HG02970 (cell line): Measurements from ENCODE around the gene NF1.
"Not testable (repeated sequence)": the region's sequence is repeated elsewhere in the genome, so short reads cannot be mapped to it uniquely, and the experiment has no call there.

ENCODE experiments used
- ATAC-seq: cut with Tn5 transposase; IDR thresholded peaks from one replicate; pipeline ENCODE4 v1.9.1; 2021; ENCODE audit warnings: mild to moderate bottlenecking, moderate library complexity, moderate number of reproducible peaks; ENCODE audit not compliant: unreplicated experiment, low FRiP score

The NF1 gene

DNA sequence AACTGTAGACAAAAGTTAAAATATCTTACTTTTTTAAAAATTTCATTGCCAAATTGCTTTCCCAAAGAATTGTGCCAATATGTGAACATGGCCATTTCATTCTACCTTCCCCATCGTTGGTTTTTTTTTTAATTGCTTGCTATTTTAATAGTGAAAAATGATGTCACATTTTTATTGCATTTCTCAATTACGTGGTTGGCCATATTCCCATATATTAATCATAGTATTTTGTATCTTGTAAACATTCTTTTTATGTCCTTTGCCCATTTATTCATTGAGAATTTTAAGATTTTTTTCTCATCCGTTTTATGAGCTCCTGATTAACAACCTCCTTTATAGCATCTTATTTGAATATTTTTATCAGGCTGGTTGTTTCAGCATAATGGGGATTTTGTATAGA, 195.0 kb downstream of the NF1 start:
- ATAC-seq, result no peak

DNA sequence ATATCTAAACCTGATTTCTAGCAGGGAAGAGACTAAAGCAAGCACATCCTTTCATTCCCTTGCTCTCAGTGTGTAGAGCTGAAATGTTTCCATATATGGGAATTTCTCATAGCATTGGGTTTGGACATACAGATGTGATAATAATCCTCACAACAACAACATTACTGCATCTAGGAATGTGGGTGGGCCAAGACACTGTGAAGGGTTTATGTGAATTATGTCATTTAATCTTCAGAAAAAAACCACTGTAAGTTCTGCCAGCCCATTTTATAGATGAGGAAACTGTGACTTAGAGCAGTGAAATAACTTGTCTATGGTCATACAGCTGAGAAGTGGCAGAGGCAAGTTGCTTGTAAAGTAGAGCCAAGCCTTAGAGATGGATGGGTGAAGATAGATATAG, 197.0 kb downstream of the NF1 start:
- ATAC-seq, result no peak

DNA sequence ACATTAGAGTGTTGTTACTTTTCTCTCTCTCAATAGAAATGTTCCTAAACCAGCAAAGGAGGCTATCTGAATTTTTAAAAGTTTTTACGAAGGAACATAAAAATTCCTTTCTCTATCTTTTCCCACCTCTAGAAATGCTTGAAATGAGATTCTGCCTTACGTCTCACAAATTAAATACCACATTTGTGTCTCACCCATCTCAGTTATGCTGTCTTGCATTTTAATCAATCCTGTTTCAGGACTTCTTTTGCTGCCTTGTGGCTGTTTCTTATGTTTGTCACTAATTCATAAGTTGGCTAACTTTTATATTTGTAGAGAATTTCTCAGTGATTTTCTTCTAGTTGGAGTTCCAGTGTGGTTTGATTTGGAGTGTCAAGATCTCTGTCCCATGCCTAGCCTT, 198.8 kb downstream of the NF1 start:
- no peak for ATAC-seq

DNA sequence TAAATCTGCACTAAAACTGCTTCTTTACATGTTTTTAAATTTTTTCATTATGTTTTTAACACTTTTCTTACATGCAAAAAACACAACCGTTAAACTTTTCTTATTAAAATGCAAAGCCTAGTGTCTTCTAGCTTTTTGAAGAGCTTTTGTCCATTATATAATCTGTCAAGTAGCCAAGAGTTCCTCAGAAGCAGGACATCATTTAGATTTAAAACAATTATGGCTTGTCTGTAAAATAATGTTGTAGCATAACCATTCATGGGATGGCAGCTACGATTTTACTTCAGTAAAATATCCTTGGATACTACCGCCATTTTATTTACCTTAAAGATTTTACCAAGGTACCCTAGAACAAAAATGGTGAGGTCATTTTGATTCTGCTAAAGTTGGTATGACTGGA, 199.5 kb downstream of the NF1 start:
- ATAC-seq, result no peak

DNA sequence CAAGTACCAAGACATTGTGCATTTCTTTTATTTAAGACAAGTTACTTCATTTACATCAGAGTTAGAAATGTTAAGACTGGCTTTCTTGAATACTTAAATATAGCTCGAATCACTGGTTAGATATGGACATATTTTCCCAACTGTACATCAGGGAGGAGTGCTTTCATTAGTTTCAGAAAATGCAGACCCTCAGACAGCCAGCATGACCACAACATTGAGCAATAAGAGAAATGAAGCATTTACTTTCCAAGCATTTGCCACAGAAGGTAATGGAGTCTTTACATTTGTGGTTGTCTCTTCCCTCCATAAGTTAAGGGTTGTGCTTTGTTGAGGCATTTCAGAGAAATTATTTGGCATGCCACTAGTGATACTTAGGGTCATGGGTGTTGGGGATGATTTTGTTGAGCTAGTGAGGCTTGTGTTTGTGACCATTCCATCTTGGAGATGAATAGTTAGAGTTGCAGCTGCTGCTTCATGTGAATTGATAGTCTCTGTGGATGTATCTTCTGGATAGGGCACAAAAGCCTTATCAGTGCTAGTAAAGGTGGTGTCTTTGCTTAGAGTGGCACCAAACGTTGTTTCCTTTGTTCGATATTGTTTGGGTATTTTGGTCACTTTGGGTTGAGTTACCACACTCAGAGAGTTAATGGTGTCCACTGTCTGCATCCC, 200.2 kb downstream of the NF1 start:
- no peak for ATAC-seq

DNA sequence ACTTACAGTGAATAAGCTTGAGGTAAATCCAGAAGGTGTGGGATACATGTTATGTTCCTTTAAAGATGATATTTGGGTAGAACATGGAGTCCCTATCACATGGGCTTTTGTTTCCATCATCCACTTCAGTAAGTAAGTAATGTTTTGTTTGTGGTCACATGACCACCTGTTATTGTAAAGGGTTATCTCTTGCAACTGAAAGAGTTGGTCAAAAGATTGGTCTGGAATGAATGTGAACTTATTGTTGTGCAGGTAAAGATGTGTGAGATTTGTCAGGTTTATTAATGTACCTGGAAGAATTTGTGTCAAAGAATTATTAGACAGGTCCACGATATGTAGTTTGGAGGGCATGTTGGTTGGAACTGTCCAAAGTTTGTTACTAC, 200.7 kb downstream of the NF1 start:
- ATAC-seq, result no peak

DNA sequence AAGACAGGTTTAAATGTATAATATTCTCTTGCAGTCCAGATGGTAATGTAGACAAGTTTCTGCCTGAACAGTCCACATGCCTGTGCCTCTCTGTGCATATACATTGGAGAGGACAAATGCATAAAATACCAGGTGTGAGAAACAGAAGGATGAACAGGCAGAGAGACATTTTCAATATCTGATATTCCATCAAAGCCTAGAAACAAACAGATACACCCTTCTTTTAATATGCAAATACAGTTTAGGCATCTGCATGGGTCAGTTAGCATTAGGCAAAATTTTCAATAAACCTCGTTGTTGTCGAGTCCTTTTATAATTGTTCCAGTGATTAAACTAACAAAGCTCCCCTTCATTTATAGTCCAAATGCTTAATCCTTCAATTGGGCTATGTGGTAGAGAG, 201.4 kb downstream of the NF1 start:
- no peak for ATAC-seq

DNA sequence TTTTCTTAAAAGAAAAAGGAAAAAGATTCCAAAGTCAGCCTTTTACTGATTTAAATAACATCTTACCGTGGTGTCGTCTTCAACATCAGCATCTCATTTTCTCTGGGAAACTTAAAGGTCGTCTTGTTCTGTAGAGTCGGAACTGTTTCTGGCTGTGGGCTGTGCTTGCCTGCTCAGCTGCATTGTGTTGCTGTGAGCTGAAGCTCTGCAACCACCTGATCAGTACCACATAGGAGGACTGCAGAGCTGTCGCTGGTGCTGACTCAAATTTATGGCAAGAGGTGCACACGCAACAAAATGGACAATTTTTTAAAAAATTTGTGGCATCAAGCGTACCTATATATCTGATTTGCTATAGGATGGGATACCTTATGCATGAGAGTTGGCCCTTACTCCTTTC, 202.3 kb downstream of the NF1 start, which contains the start of gene OMG:
TSS of gene OMG (minus strand) at position 150 of the 400 bp plus-strand sequence. CDS start 908 bp downstream, outside the sequence.
- no peak for ATAC-seq

DNA sequence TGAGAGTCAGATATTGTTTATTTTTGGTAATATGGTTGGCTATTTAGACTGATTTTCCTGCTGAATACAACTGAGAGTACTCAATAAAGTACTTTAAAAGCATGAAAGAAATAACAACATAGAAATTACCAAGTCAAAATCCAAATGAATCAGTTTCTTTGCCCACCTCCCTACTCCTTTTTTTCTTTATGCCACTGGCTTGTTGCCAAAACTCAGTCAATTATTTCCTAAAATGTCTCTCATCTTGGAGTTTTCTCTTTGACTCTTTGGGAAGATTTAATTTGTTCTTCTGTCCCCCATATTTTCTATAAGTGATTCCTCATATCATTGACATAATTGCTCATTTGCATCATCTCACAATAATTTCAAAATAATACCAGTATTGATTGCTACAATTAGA, 204.8 kb downstream of the NF1 start:
- ATAC-seq, result no peak

DNA sequence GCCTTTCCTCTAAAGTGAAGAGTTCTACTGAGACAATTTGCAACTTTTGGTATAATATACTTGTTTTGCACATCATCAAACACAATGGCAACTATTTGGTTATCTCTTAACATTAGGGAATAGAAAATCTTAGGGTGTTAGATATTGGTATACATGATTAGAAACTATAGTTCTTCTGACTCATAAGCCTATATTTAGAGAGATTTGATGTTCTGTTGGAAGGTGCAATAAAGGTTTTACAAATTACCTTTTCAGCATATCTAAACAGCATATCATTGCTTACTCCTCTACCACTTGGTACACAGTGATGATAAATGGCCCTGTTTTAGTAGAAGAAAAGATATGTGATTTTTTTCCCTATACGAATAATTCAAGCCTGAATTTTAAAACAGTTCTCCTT, 212.9 kb downstream of the NF1 start:
- ATAC-seq, result no peak

DNA sequence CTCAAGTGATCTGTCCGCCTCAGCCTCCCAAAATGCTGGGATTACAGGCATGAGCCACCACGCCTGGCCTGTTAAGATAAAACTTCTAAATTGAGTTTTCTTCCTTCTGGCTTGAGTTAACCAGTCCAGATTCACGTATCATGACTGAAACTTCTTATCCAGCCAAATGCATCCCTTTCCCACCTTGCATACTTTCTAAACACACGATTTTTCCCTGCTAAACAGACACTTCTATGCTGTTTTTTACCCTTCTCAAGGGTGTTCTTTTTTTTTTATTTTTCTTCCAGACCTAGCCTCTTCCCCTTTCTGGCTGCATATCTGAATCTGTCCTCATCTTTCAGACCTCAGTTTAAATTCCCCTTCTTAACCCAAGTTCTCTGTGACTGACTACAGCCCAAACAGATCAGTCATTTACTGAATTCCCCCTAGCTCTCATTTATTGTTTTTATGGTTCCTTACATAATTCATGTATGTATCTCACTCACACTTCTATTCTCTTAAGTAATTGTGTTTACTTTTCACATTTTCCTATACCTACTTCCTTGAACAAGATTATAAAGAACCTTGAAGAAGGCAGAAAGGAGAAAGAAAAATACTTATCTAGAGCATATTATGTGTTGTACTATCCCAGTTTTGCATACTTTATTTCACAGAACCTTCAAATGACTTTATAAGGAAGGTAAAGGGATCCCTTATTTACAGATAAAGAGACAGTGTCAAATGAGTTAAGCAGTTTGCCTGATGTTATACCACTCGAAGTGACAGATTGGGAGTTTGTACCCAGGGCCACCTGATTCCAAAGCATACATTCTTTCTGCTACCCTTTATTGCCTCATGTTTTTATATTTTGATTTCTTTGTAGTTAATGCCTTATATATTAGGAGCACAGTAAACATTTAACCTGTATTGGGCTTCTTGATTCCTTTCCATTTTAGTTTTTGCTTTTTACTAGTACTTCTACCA, 213.9 kb downstream of the NF1 start:
- no peak for ATAC-seq

DNA sequence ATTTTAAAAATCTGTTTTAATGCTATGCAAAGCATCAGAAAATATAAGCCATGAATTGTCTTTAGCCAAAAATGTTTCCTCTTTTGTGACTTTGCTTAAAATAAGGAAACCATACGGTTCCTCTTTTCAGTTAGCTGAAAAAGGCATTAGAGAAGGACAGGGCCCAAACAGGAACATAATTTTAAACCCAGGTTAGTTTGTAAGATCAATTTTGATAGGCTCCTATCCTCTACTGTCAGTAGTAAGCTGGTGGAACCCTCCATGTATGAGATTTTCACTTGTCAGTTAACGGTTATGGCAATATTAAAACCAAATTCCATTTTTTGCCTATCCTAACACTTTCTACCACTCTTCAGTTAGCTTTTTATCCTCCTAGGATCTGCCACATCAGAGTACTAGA, 214.8 kb downstream of the NF1 start:
- ATAC-seq, result no peak

DNA sequence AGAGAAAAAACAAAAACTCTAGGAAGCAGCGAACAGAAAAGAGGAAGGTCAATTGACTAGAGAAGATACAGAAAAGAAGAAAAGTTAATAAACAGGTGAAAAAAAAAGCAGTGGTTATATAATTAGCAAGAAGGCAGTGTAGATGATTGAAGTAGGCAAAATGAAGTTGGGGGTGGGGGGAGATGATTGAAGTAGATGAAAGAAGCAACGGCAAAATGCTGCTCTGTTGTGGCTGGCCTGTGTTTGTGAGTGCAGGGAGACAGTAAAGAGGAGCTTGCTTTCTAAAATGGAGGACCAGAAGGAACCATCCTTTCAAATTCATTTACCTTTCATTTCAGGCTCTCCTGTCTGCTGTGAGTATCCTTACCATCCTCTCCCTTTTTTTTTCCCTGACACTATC, 215.5 kb downstream of the NF1 start:
- ATAC-seq, result no peak

DNA sequence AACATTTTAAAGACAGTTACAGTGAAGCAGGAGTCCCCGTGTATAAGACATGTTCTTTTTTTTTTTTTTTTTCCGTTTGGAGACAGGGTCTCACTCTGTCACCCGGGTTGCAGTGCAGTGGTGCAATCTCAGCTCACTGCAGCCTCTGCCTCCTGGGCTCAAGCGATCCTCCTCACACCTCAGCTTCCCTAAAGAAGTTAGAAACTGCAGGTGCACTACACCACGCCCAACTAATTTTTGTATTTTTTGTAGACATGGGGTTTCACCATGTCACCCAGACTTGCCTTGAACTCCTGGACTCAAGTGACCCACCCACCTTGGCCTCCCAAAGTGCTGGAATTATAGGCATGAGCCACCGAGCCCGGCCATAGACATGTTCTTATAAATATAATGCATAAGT, 216.1 kb downstream of the NF1 start:
- ATAC-seq, result no peak

DNA sequence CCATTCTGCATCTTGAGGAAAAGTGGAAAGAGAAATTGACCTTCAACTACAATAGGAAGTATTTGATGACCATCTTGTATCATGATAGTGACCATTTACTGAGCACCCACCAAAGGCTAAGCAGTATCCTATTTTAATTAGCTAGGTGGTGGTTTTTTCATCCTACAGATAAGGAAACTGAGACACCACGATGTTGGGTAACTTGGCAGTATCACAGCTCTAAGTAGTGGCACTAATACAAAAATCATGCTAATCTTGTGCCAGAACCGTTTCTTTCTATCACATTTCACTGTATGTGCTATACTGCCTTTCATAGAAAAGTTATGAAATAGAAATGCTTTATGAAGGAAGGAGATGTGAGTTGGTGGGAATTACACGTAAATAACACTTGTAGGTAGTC, 216.7 kb downstream of the NF1 start:
- ATAC-seq, result no peak

DNA sequence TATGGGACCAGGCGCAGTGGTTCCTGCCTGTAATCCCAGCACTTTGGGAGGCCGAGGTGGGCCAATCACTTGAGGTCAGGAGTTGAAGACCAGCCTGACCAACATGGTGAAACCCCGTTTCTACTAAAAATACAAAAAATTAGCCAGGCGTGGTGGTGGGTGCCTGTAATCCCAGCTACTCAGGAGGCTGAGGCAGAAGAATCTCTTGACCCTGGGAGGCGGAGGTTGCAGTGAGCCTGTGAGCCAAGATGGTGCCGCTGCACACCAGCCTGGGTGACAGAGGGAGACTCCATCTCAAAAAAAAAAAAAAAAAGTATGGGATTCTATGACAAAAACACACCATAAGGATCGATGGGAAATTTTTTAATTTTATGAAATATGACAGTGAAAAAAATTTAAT, 217.4 kb downstream of the NF1 start:
- ATAC-seq, result not testable (repeated sequence)

DNA sequence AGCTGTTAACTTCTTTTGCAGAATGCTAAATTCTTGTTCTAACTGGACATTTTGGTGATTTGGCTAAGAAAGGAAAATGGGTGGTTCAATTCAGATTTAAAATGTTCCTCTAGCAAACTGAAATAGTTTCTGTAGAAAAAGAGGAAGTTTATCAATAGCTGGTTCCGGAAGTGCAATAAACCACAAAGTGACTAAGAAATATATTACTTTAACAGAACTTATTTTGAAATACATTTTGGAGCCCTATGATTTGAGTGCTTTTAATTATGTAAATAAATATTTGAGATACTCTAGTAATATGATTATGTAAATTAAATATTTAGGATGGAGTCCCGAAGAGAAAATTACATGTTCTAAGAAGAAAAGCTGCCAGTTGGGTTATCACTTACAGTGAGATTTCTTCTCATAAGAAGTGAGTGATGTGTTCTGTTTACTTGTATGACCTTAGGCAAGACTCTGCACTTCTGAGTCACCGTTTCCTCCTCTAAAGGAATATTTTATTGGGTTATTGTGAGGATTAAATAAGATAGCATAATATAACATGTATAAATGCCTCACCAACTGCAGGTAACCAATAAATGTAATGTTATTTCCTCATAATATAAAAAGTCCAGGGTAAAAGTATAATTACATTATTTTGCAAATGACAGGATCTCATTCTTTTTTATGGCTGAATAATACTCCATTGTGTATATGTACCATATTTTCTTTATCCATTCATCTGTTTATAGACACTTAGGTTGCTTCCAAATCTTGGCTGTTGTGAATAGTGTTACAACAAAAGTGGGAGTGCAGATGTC, 219.4 kb downstream of the NF1 start, which contains the start of gene EVI2B:
TSS of gene EVI2B (minus strand) at position 73 of the 800 bp plus-strand sequence. CDS start 8,445 bp downstream, outside the sequence.
- ATAC-seq, result no peak

DNA sequence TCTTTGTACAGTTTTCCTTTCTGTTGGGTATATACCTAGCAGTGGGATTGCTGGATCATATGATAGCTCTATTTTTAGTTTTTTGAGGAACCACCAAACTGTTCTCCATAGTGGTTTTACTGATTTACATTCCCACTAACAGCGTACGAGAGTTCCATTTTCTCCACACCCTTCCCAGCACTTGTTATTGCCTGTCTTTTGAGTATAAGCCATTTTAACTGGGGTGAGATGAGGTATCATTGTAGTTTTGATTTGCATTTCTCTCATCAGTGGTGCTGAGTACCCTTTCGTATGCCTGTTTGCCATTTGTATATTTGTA, 220.0 kb downstream of the NF1 start:
- no peak for ATAC-seq

DNA sequence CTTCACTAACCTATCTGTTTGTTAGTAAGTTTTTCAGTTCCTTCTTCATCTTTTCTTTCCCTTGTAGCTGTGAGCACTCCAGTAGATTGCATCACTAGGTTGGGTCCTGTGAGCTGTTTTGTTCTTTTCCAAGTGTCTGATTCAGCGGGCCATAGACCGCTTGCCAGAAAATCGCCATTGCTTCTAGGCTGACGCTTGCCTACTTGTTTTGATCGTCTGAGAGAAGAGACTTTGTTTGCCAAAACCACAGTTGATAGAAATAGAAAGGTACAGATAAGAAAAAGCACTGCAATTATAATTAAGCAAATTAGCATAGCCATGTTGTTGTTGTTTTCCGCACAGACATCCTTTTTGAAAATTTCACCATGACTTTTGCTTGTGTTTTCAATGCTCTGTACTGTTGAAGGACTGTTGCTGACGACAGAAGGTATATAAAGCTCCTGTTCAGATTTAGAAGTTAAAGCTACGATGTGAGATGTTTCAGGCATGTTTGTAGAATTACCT, 223.6 kb downstream of the NF1 start:
- ATAC-seq, result no peak

DNA sequence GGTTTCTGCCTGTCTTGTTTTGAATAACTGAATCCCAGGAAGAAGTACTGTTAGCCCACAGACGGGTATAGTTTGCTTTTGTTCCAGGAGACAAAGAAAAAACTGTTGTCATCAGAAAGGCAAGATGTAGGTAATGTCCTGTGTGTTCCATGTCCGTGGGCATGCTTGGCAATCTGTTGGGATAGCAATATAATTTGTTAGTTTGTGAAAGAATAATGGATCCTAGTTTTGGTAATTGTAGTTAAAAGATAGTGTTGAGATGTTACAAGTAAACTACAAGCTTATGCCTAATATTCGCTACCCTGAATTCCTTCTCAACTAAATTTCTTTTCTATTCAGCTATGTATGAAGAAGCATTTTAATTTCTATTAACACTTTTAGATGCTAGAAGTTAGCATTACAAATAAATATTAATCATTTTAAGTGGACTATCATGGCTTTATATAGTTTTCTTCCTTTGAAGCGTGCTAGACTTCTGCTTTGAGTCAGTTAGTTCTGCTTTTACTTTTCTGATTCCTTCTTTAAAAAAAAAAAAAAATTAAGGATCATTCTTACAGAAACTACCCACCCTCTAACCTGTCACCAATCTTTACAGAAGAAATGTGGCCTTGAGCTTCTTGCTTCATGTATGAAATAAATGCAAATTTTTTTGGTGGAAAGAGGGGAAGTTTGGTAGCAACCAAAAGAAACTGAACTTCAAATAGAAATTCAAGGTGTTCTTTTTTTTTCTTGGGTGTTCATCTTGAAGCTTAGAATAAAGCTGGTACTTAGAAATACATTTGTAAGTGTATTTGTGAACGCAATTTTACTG, 224.3 kb downstream of the NF1 start:
- ATAC-seq, result no peak
